HEK293 (cell line): ENCODE measurements around the gene ST6GALNAC1.

Experiments used
- AEBP2 ChIP-seq: fragments of 450-650 bp; formaldehyde crosslinking; IDR thresholded peaks from 2 replicates; pipeline ENCODE4 v1.5.1; 2016; ENCODE audit warnings: missing biosample characterization, missing genetic modification characterization, borderline replicate concordance
- BCL11A ChIP-seq: fragments of 450-650 bp; formaldehyde crosslinking; IDR thresholded peaks from 2 replicates; pipeline ENCODE4 v1.5.1; 2016; ENCODE audit warnings: low read depth, missing biosample characterization, missing genetic modification characterization
- CTCF ChIP-seq: fragments of 450-650 bp; formaldehyde crosslinking; IDR thresholded peaks from 2 replicates; pipeline ENCODE4 v1.5.1; 2016; ENCODE audit warnings: missing biosample characterization, missing genetic modification characterization
- YY1 ChIP-seq: fragments of 450-650 bp; formaldehyde crosslinking; IDR thresholded peaks from 2 replicates; pipeline ENCODE4 v1.5.1; 2018; ENCODE audit warnings: missing biosample characterization, missing genetic modification characterization
- ZNF174 ChIP-seq: fragments of 450-650 bp; formaldehyde crosslinking; IDR thresholded peaks from 2 replicates; pipeline ENCODE4 v1.5.0; 2017; ENCODE audit warnings: missing biosample characterization, mild to moderate bottlenecking, missing genetic modification characterization
- ZNF24 ChIP-seq: fragments of 450-650 bp; formaldehyde crosslinking; IDR thresholded peaks from 2 replicates; pipeline ENCODE4 v1.5.1; 2016; ENCODE audit warnings: missing biosample characterization, missing genetic modification characterization
- ZNF404 ChIP-seq: fragments of 450-650 bp; formaldehyde crosslinking; IDR thresholded peaks from 2 replicates; pipeline ENCODE4 v1.5.1; 2017; ENCODE audit warnings: missing biosample characterization, missing genetic modification characterization
- ZNF660 ChIP-seq: fragments of 450-650 bp; IDR thresholded peaks from 2 replicates; pipeline ENCODE4 v1.5.1; 2018; ENCODE audit warnings: missing biosample characterization, mild to moderate bottlenecking, missing genetic modification characterization
- TF ChIP-seq, protein P1 (sequence below): fragments of 450-650 bp; formaldehyde crosslinking; IDR thresholded peaks from 2 replicates; pipeline ENCODE4 v1.5.1; 2016; ENCODE audit warnings: missing biosample characterization, missing genetic modification characterization
- TF ChIP-seq, protein P2 (sequence below): fragments of 450-650 bp; formaldehyde crosslinking; IDR thresholded peaks from 2 replicates; pipeline ENCODE4 v1.5.1; 2016; ENCODE audit warnings: missing biosample characterization, missing genetic modification characterization

- TF ChIP-seq CTCF (tag by site-specific recombination) (no peak), ZNF174 (tag by site-specific recombination) (no peak), AEBP2 (tag by site-specific recombination) (no peak), BCL11A (tag by site-specific recombination) (no peak), ZNF660 (tag by site-specific recombination) (no peak), YY1 (tag by site-specific recombination) (no peak), ZNF404 (tag by site-specific recombination) (no peak), ZNF24 (tag by site-specific recombination) (no peak)
- TF ChIP-seq, protein P1, sequence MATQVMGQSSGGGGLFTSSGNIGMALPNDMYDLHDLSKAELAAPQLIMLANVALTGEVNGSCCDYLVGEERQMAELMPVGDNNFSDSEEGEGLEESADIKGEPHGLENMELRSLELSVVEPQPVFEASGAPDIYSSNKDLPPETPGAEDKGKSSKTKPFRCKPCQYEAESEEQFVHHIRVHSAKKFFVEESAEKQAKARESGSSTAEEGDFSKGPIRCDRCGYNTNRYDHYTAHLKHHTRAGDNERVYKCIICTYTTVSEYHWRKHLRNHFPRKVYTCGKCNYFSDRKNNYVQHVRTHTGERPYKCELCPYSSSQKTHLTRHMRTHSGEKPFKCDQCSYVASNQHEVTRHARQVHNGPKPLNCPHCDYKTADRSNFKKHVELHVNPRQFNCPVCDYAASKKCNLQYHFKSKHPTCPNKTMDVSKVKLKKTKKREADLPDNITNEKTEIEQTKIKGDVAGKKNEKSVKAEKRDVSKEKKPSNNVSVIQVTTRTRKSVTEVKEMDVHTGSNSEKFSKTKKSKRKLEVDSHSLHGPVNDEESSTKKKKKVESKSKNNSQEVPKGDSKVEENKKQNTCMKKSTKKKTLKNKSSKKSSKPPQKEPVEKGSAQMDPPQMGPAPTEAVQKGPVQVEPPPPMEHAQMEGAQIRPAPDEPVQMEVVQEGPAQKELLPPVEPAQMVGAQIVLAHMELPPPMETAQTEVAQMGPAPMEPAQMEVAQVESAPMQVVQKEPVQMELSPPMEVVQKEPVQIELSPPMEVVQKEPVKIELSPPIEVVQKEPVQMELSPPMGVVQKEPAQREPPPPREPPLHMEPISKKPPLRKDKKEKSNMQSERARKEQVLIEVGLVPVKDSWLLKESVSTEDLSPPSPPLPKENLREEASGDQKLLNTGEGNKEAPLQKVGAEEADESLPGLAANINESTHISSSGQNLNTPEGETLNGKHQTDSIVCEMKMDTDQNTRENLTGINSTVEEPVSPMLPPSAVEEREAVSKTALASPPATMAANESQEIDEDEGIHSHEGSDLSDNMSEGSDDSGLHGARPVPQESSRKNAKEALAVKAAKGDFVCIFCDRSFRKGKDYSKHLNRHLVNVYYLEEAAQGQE (tag by site-specific recombination) = no peak
- TF ChIP-seq, protein P2, sequence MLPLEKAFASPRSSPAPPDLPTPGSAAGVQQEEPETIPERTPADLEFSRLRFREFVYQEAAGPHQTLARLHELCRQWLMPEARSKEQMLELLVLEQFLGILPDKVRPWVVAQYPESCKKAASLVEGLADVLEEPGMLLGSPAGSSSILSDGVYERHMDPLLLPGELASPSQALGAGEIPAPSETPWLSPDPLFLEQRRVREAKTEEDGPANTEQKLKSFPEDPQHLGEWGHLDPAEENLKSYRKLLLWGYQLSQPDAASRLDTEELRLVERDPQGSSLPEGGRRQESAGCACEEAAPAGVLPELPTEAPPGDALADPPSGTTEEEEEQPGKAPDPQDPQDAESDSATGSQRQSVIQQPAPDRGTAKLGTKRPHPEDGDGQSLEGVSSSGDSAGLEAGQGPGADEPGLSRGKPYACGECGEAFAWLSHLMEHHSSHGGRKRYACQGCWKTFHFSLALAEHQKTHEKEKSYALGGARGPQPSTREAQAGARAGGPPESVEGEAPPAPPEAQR (tag by site-specific recombination) = no peak
Observed at GRCh38 chr17:76657505-76658241, 14.1 kb upstream of the ST6GALNAC1 start.
